SH-SY5Y (cell line): ENCODE data around the gene WWOX.

Experiments used
- GATA2 ChIP-seq: IDR thresholded peaks from 2 replicates; pipeline ENCODE4 v1.6.1; 2011; ENCODE audit warnings: mild to moderate bottlenecking, low read depth, low read length
- GATA3 ChIP-seq: IDR thresholded peaks from 2 replicates; pipeline ENCODE4 v1.6.1; 2011; ENCODE audit warnings: low read depth, mild to moderate bottlenecking, low read length, moderate library complexity

DNA sequence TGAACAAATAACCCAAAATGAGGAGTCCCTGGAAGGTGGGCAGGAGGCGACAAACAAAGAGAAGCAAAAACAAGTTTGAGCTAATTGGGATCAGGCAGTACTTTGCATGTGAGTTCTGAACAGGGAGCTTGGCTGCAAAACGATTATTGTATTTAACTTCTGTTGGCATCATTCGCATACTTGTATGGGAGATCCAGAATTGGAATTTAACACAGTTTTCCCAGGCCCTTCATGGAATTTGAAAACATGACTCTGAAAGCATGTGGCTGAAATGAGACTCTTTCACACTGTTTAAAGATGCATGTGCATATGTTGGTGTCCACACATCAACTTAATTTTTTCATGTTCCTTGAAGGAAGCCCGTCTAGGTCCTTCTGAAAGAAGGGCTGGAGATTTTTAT, 674.3 kb downstream of the WWOX start:
- TF ChIP-seq GATA3 (no peak), GATA2 (no peak)
